Measurements from ENCODE around the gene GOLGA6L10.
"Not testable (repeated sequence)": the region's sequence is repeated elsewhere in the genome, so short reads cannot be mapped to it uniquely, and the experiment has no call there.

The GOLGA6L10 gene

GRCh38 chr15:82304778-82305090 is 44.5 kb downstream of the GOLGA6L10 start:
- Histone ChIP-seq H3K27me3 (ENCODE audit: control insufficient read depth in 1 of 2, insufficient read depth in 2 of 2, low read length in 2 of 2) (no peaks in the 10 kb centered on the region), H3K4me1 (ENCODE audit: insufficient read depth, low read length) (no peaks in the 10 kb centered on the region), H3K27ac (ENCODE audit: low read depth, low read length) (no peak overlapping the region), H3K9ac (ENCODE audit: low read length) (no peak overlapping the region), H3K4me3 (ENCODE audit: low read depth in 1 of 2, low read length in 2 of 2) (no peak overlapping the region), H3K36me3 (ENCODE audit: insufficient read depth, low read length) (no peaks in the 10 kb centered on the region), H3K9me3 (ENCODE audit: low read length) (no peaks in the 10 kb centered on the region)

GRCh38 chr15:82303956-82304777 is 45.1 kb downstream of the GOLGA6L10 start:
- Histone ChIP-seq H3K9me3 (ENCODE audit: low read length) (no peaks in the 10 kb centered on the region), H3K27me3 (ENCODE audit: control insufficient read depth in 1 of 2, insufficient read depth in 2 of 2, low read length in 2 of 2) (no peaks in the 10 kb centered on the region), H3K4me1 (ENCODE audit: insufficient read depth, low read length) (no peaks in the 10 kb centered on the region), H3K4me3 (ENCODE audit: low read depth in 1 of 2, low read length in 2 of 2) (no peak overlapping the region), H3K36me3 (ENCODE audit: insufficient read depth, low read length) (no peaks in the 10 kb centered on the region), H3K27ac (ENCODE audit: low read depth, low read length) (no peak overlapping the region), H3K9ac (ENCODE audit: low read length) (no peak overlapping the region)

- Histone ChIP-seq H3K9ac (ENCODE audit: low read length) (no peak overlapping the region), H3K4me3 (ENCODE audit: low read depth in 1 of 2, low read length in 2 of 2) (no peak overlapping the region), H3K27me3 (ENCODE audit: control insufficient read depth in 1 of 2, insufficient read depth in 2 of 2, low read length in 2 of 2) (no peaks in the 10 kb centered on the region), H3K36me3 (ENCODE audit: insufficient read depth, low read length) (no peaks in the 10 kb centered on the region), H3K9me3 (ENCODE audit: low read length) (no peaks in the 10 kb centered on the region), H3K4me1 (ENCODE audit: insufficient read depth, low read length) (no peaks in the 10 kb centered on the region), H3K27ac (ENCODE audit: low read depth, low read length) (no peak overlapping the region)
Measured at GRCh38 chr15:82301296-82302016, 47.8 kb downstream of the GOLGA6L10 start.

GRCh38 chr15:82300883-82301282 is 48.4 kb downstream of the GOLGA6L10 start:
- no peaks in the 10 kb centered on the region for H3K9me3 ChIP-seq (ENCODE audit: low read length)
- H3K27me3 ChIP-seq (ENCODE audit: control insufficient read depth in 1 of 2, insufficient read depth in 2 of 2, low read length in 2 of 2), result no peaks in the 10 kb centered on the region
- H3K27ac ChIP-seq (ENCODE audit: low read depth, low read length), result no peak overlapping the region
- no peak overlapping the region for H3K9ac ChIP-seq (ENCODE audit: low read length)
- no peaks in the 10 kb centered on the region for H3K36me3 ChIP-seq (ENCODE audit: insufficient read depth, low read length)
- H3K4me1 ChIP-seq (ENCODE audit: insufficient read depth, low read length), result no peaks in the 10 kb centered on the region
- no peak overlapping the region for H3K4me3 ChIP-seq (ENCODE audit: low read depth in 1 of 2, low read length in 2 of 2)

- H3K4me3 ChIP-seq (ENCODE audit: low read depth in 1 of 2, low read length in 2 of 2); H3K27me3 ChIP-seq (ENCODE audit: control insufficient read depth in 1 of 2, insufficient read depth in 2 of 2, low read length in 2 of 2); H3K9me3 ChIP-seq (ENCODE audit: low read length); H3K27ac ChIP-seq (ENCODE audit: low read depth, low read length); H3K9ac ChIP-seq (ENCODE audit: low read length); H3K36me3 ChIP-seq (ENCODE audit: insufficient read depth, low read length); H3K4me1 ChIP-seq (ENCODE audit: insufficient read depth, low read length): not testable (repeated sequence)
Measured at GRCh38 chr15:82300326-82300725, 48.9 kb downstream of the GOLGA6L10 start.

- H3K4me3 ChIP-seq (ENCODE audit: low read depth in 1 of 2, low read length in 2 of 2); H3K9me3 ChIP-seq (ENCODE audit: low read length); H3K36me3 ChIP-seq (ENCODE audit: insufficient read depth, low read length); H3K9ac ChIP-seq (ENCODE audit: low read length); H3K27me3 ChIP-seq (ENCODE audit: control insufficient read depth in 1 of 2, insufficient read depth in 2 of 2, low read length in 2 of 2); H3K4me1 ChIP-seq (ENCODE audit: insufficient read depth, low read length); H3K27ac ChIP-seq (ENCODE audit: low read depth, low read length): not testable (repeated sequence)
Measured at GRCh38 chr15:82299511-82299914, 49.8 kb downstream of the GOLGA6L10 start.

- H3K4me3 ChIP-seq (ENCODE audit: low read depth in 1 of 2, low read length in 2 of 2), result no peak overlapping the region
- H3K9me3 ChIP-seq (ENCODE audit: low read length), result no peaks in the 10 kb centered on the region
- no peak overlapping the region for H3K9ac ChIP-seq (ENCODE audit: low read length)
- H3K36me3 ChIP-seq (ENCODE audit: insufficient read depth, low read length), result no peaks in the 10 kb centered on the region
- no peak overlapping the region for H3K27ac ChIP-seq (ENCODE audit: low read depth, low read length)
- no peaks in the 10 kb centered on the region for H3K4me1 ChIP-seq (ENCODE audit: insufficient read depth, low read length)
- H3K27me3 ChIP-seq (ENCODE audit: control insufficient read depth in 1 of 2, insufficient read depth in 2 of 2, low read length in 2 of 2), result no peaks in the 10 kb centered on the region
Measured at GRCh38 chr15:82298520-82298919, 50.8 kb downstream of the GOLGA6L10 start.

GRCh38 chr15:82298032-82298431 is 51.2 kb downstream of the GOLGA6L10 start:
- no peaks in the 10 kb centered on the region for H3K36me3 ChIP-seq (ENCODE audit: insufficient read depth, low read length)
- H3K27ac ChIP-seq (ENCODE audit: low read depth, low read length), result no peak overlapping the region
- no peaks in the 10 kb centered on the region for H3K4me1 ChIP-seq (ENCODE audit: insufficient read depth, low read length)
- no peaks in the 10 kb centered on the region for H3K9me3 ChIP-seq (ENCODE audit: low read length)
- H3K4me3 ChIP-seq (ENCODE audit: low read depth in 1 of 2, low read length in 2 of 2), result no peak overlapping the region
- no peak overlapping the region for H3K9ac ChIP-seq (ENCODE audit: low read length)
- no peaks in the 10 kb centered on the region for H3K27me3 ChIP-seq (ENCODE audit: control insufficient read depth in 1 of 2, insufficient read depth in 2 of 2, low read length in 2 of 2)

- Histone ChIP-seq H3K9ac (ENCODE audit: low read length) (no peak overlapping the region), H3K27ac (ENCODE audit: low read depth, low read length) (no peak overlapping the region), H3K4me3 (ENCODE audit: low read depth in 1 of 2, low read length in 2 of 2) (no peak overlapping the region), H3K27me3 (ENCODE audit: control insufficient read depth in 1 of 2, insufficient read depth in 2 of 2, low read length in 2 of 2) (no peaks in the 10 kb centered on the region), H3K36me3 (ENCODE audit: insufficient read depth, low read length) (no peaks in the 10 kb centered on the region), H3K9me3 (ENCODE audit: low read length) (no peaks in the 10 kb centered on the region), H3K4me1 (ENCODE audit: insufficient read depth, low read length) (no peaks in the 10 kb centered on the region)
Measured at GRCh38 chr15:82297546-82297945, 51.7 kb downstream of the GOLGA6L10 start.

- H3K9me3 ChIP-seq (ENCODE audit: low read length), result no peaks in the 10 kb centered on the region
- no peaks in the 10 kb centered on the region for H3K27me3 ChIP-seq (ENCODE audit: control insufficient read depth in 1 of 2, insufficient read depth in 2 of 2, low read length in 2 of 2)
- H3K27ac ChIP-seq (ENCODE audit: low read depth, low read length), result no peak overlapping the region
- no peak overlapping the region for H3K9ac ChIP-seq (ENCODE audit: low read length)
- no peaks in the 10 kb centered on the region for H3K36me3 ChIP-seq (ENCODE audit: insufficient read depth, low read length)
- no peak overlapping the region for H3K4me3 ChIP-seq (ENCODE audit: low read depth in 1 of 2, low read length in 2 of 2)
- H3K4me1 ChIP-seq (ENCODE audit: insufficient read depth, low read length), result no peaks in the 10 kb centered on the region
Measured at GRCh38 chr15:82294061-82294690, 55.1 kb downstream of the GOLGA6L10 start.

GRCh38 chr15:82292271-82292670 is 57.0 kb downstream of the GOLGA6L10 start:
- Histone ChIP-seq H3K36me3 (ENCODE audit: insufficient read depth, low read length) (no peaks in the 10 kb centered on the region), H3K27ac (ENCODE audit: low read depth, low read length) (no peak overlapping the region), H3K4me1 (ENCODE audit: insufficient read depth, low read length) (no peaks in the 10 kb centered on the region), H3K9ac (ENCODE audit: low read length) (no peak overlapping the region), H3K4me3 (ENCODE audit: low read depth in 1 of 2, low read length in 2 of 2) (no peak overlapping the region), H3K27me3 (ENCODE audit: control insufficient read depth in 1 of 2, insufficient read depth in 2 of 2, low read length in 2 of 2) (no peaks in the 10 kb centered on the region), H3K9me3 (ENCODE audit: low read length) (no peaks in the 10 kb centered on the region)
